Measurements from ENCODE around the gene CYBC1.

DNA sequence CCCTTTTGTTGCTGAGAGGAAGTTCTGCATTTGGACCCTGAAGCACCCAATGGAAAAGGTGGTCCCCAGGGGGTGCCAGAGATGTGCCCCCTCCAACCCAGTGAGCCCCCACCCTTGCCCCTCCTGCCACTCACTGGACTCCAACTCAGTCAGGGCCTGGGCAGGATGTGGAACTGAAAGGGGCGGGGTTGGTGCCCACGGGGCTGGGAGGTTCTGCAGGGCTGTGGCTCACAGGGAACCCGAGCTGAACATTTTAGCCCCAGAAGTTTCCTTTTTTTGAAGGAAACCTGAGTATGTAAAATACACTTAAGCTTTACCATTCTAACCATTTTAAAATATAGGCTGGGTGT is 16.4 kb downstream of the CYBC1 start:
- TF ChIP-seq, protein P1, sequence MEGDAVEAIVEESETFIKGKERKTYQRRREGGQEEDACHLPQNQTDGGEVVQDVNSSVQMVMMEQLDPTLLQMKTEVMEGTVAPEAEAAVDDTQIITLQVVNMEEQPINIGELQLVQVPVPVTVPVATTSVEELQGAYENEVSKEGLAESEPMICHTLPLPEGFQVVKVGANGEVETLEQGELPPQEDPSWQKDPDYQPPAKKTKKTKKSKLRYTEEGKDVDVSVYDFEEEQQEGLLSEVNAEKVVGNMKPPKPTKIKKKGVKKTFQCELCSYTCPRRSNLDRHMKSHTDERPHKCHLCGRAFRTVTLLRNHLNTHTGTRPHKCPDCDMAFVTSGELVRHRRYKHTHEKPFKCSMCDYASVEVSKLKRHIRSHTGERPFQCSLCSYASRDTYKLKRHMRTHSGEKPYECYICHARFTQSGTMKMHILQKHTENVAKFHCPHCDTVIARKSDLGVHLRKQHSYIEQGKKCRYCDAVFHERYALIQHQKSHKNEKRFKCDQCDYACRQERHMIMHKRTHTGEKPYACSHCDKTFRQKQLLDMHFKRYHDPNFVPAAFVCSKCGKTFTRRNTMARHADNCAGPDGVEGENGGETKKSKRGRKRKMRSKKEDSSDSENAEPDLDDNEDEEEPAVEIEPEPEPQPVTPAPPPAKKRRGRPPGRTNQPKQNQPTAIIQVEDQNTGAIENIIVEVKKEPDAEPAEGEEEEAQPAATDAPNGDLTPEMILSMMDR (conservative IDR thresholded peaks at IDR 0.05 in 1 of 2, IDR thresholded peaks at IDR 0.05 in 1 of 2; ENCODE audit: low read depth in 1 of 2, low read length in 2 of 2), result no peak
- no peak for TF ChIP-seq EZH2 (IDR thresholded peaks at IDR 0.05; ENCODE audit: low read length, missing control alignments)

All from fibroblast of lung (primary cell).